ENCODE results near the gene GABRG3.

DNA sequence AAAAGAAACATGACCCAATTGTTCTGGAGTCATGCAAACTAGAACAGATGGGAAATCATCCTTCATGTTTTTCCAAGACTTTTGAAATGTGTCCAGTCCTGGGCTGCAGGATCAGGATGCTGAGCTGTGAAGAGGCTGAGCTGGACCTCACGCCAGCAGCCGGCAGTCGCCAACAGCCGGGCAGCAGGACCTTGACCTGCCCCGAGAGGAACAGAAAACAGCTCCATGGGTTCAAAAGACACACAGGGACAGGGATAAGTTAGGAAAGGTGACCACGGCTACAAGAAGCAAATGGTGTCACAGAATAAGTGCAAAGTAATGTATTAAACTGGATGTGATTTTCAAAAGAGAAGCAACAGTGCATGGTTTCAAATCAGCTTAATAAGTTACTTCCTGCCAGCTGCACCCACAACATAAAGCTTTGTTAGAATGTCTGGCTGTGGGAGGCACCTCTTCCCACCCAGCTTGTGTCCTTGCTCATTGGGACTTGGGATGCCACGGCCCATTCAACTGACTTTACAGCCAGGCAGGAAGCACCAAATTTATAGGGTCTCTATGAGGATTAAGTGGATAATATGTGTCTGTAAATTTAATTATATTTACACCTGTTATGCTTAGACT, 266.4 kb downstream of the GABRG3 start:
- no peak for TF ChIP-seq TCF4 (CRISPR knock-in tag; IDR thresholded peaks at IDR 0.05; ENCODE audit: borderline replicate concordance)
- TF ChIP-seq OSR1 (CRISPR knock-in tag; IDR thresholded peaks at IDR 0.05): no peak
- TF ChIP-seq, protein P1, sequence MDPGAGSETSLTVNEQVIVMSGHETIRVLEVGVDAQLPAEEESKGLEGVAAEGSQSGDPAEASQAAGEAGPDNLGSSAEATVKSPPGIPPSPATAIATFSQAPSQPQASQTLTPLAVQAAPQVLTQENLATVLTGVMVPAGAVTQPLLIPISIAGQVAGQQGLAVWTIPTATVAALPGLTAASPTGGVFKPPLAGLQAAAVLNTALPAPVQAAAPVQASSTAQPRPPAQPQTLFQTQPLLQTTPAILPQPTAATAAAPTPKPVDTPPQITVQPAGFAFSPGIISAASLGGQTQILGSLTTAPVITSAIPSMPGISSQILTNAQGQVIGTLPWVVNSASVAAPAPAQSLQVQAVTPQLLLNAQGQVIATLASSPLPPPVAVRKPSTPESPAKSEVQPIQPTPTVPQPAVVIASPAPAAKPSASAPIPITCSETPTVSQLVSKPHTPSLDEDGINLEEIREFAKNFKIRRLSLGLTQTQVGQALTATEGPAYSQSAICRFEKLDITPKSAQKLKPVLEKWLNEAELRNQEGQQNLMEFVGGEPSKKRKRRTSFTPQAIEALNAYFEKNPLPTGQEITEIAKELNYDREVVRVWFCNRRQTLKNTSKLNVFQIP (CRISPR knock-in tag; IDR thresholded peaks at IDR 0.05; ENCODE audit: borderline replicate concordance, low read depth): no peak
- TF ChIP-seq PPARA (CRISPR knock-in tag; IDR thresholded peaks at IDR 0.05; ENCODE audit: borderline replicate concordance): no peak
- TF ChIP-seq GLIS3 (CRISPR knock-in tag; IDR thresholded peaks at IDR 0.05): no peak
- TF ChIP-seq ZC3H10 (CRISPR knock-in tag; IDR thresholded peaks at IDR 0.05): no peak
- TF ChIP-seq ESRRG (CRISPR knock-in tag; IDR thresholded peaks at IDR 0.05): no peak

Measured in SK-N-SH treated with all-trans-retinoic acid at 6 μM for 48 hours (cell line).